ENCODE results near the gene SEZ6L2.
"Not testable (repeated sequence)": the region's sequence is repeated elsewhere in the genome, so short reads cannot be mapped to it uniquely, and the experiment has no call there.

Gene SEZ6L2

GRCh38 chr16:29909851-29910250 is 10.5 kb upstream of the SEZ6L2 start:
- not testable (repeated sequence) for DNase-seq

GRCh38 chr16:29909391-29909790 is 10.0 kb upstream of the SEZ6L2 start:
- DNase-seq, result no peak

GRCh38 chr16:29908719-29909220 is 9.4 kb upstream of the SEZ6L2 start:
- no peak for DNase-seq

- DNase-seq, result no peak
These were observed 8.6 kb upstream of the SEZ6L2 start for GRCh38 chr16:29907973-29908372.

- no peak for DNase-seq
These were observed 7.3 kb upstream of the SEZ6L2 start for GRCh38 chr16:29906520-29907244.

GRCh38 chr16:29905668-29906067 is 6.3 kb upstream of the SEZ6L2 start:
- no peak for DNase-seq

- DNase-seq, result no peak
These were observed 5.6 kb upstream of the SEZ6L2 start for GRCh38 chr16:29904947-29905346.

- DNase-seq, result no peak
These were observed 4.2 kb upstream of the SEZ6L2 start for GRCh38 chr16:29903590-29903989.

- DNase-seq, result no peak
These were observed 2.2 kb upstream of the SEZ6L2 start for GRCh38 chr16:29901607-29901945.

- no peak for DNase-seq
These were observed 1.7 kb upstream of the SEZ6L2 start for GRCh38 chr16:29900888-29901606.

GRCh38 chr16:29900102-29900887 is 945 bp upstream of the SEZ6L2 start, which contains the start of gene ASPHD1:
ASPHD1 (plus strand) TSS chr16:29900488; CDS start chr16:29900972, 484 bp downstream.
- DNase-seq, result peak; percentile 81

GRCh38 chr16:29898804-29899515 is 390 bp downstream of the SEZ6L2 start:
- DNase-seq, result no peak

GRCh38 chr16:29898135-29898803 is 1.1 kb downstream of the SEZ6L2 start:
- no peak for DNase-seq

- no peak for DNase-seq
These were observed 2.0 kb downstream of the SEZ6L2 start for GRCh38 chr16:29897333-29897732.

GRCh38 chr16:29896841-29897240 is 2.5 kb downstream of the SEZ6L2 start:
- no peak for DNase-seq

GRCh38 chr16:29894352-29894751 is 5.0 kb downstream of the SEZ6L2 start:
- DNase-seq, result no peak

- DNase-seq, result no peak
These were observed 5.8 kb downstream of the SEZ6L2 start for GRCh38 chr16:29893553-29893952.

- DNase-seq, result no peak
These were observed 6.9 kb downstream of the SEZ6L2 start for GRCh38 chr16:29892458-29892813.

GRCh38 chr16:29891525-29892457 is 7.6 kb downstream of the SEZ6L2 start:
- DNase-seq, result no peak

GRCh38 chr16:29889372-29889771 is 10.0 kb downstream of the SEZ6L2 start:
- DNase-seq, result not testable (repeated sequence)

GRCh38 chr16:29883987-29884386 is 15.4 kb downstream of the SEZ6L2 start:
- no peak for DNase-seq
